ENCODE results near the gene CFAP74. TPM values are rescaled to one million over a fixed set of nuclear protein-coding genes. Genes with fewer than 3 reads are reported as not detected.

Gene CFAP74
- total RNA-seq, 3 donors from 2014 or later, result 0.29 to 0.98 TPM; not detected in 1

DNA sequence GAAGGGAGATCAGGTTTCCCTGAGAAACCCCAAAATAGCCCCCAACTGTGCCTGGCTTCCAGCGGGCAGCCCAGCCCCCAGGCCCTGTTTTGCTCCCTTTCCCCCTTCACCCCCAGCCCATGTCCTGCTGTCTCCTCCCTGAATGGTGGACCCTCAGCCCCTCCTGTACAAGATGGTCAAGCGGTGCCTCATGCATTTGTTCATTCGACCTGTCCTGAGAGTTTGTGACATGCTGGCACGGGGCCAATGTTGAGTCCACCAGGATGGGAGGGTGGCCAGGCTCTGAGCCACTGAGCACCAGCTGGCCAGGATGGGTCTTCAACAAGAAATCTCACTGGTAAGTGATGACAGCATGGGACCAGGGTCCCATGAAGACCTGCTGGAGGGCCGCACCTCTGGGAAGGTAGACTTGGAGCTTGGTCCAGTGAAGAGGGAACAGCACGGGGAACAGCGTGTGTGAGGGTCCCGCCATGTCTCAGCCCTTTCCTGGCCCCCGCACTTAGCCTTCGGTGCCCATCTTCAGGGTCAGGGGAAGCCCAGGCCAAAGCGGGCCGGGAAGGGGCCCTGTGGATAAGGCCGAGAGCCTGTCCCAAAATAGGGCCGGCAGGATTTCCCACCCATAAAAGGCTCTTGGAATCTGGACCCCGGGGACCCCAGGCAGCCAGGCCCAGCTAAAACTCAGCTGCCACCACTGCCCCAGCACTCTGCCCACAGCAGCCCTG lies 88.5 kb downstream of the CFAP74 start, which contains the start of gene CALML6:
Gene CALML6 (plus strand): TSS at position 290 of the 722 bp plus-strand sequence. CDS start 21 bp downstream, at position 311.
- no peak for DNase-seq (ENCODE audit: low spot score in 2 of 2)
- intact Hi-C loops (cut with DNase I; ENCODE audit: low total_unique reads), result no loop called here
- H3K27ac ChIP-seq, result no peak within 1 kb of the TSS
- TF ChIP-seq POLR2AphosphoS5 (IDR thresholded peaks at IDR 0.05) (no peak), POLR2A (IDR thresholded peaks at IDR 0.05) (no peak)
- TF ChIP-seq, protein P1, sequence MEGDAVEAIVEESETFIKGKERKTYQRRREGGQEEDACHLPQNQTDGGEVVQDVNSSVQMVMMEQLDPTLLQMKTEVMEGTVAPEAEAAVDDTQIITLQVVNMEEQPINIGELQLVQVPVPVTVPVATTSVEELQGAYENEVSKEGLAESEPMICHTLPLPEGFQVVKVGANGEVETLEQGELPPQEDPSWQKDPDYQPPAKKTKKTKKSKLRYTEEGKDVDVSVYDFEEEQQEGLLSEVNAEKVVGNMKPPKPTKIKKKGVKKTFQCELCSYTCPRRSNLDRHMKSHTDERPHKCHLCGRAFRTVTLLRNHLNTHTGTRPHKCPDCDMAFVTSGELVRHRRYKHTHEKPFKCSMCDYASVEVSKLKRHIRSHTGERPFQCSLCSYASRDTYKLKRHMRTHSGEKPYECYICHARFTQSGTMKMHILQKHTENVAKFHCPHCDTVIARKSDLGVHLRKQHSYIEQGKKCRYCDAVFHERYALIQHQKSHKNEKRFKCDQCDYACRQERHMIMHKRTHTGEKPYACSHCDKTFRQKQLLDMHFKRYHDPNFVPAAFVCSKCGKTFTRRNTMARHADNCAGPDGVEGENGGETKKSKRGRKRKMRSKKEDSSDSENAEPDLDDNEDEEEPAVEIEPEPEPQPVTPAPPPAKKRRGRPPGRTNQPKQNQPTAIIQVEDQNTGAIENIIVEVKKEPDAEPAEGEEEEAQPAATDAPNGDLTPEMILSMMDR (IDR thresholded peaks at IDR 0.05), result no peak
- no peaks in the 10 kb centered on the region for H3K9me3 ChIP-seq
- H3K27me3 ChIP-seq, result no peaks in the 10 kb centered on the region
- peaks cover 6% of the 10 kb centered on the region in 2 donors for H3K4me1 ChIP-seq
- no peak within 1 kb of the TSS for H3K4me3 ChIP-seq
- H3K36me3 ChIP-seq, result no peaks in the 10 kb centered on the region

DNA sequence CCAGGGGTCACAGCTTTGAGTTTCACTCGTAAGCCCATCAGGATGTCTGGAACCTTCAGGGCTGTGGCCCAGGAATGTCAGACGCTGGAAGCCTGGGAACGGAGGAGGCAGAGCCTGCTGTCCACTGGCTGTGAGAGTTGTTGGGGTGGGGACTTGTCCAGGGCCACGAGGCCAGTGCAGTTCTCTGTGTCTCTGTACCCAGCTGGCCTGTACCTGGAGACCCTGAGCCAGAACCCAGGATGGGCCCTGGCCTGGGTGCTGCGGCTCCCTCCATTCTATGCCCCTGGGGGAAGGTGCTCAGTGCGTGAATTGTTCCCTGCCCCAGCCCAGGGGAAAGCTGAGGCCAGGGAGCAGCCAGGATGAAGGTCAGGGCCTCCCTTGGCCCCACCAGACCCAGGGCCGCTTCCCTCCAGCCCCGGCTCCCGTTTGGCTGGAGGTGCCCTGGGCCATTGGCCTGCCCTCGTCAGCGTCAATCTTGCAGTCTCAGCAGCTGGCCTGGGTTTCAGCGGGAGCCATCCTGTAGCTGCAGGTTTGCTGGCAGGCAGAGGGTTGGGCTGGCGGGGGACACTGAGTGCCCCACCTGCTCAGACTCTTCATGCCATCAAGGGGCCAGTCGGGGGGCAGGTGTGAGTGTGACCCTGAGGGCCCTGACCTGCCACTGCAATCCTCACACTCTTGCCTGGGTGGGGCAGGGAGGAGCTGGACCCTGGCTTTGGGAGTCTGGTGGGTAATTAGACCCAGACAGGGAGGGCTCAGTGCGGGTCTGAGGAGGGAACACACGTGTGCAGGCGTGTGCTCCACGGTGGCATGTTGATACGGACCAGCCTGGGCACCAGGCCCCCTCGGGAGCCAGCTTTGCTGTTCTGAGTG lies 89.2 kb downstream of the CFAP74 start:
- no peaks in the 10 kb centered on the region for H3K9me3 ChIP-seq
- no peak overlapping the region for H3K4me3 ChIP-seq
- peaks cover 6% of the 10 kb centered on the region in 2 donors for H3K4me1 ChIP-seq
- TF ChIP-seq, protein P1 (IDR thresholded peaks at IDR 0.05), result no peak
- TF ChIP-seq POLR2A (IDR thresholded peaks at IDR 0.05) (no peak), POLR2AphosphoS5 (IDR thresholded peaks at IDR 0.05) (no peak)
- DNase-seq (ENCODE audit: low spot score in 2 of 2), result no peak
- no peaks in the 10 kb centered on the region for H3K27me3 ChIP-seq
- no peak overlapping the region for H3K27ac ChIP-seq
- H3K36me3 ChIP-seq, result no peaks in the 10 kb centered on the region
- intact Hi-C loops (cut with DNase I; ENCODE audit: low total_unique reads), result no loop called here

DNA sequence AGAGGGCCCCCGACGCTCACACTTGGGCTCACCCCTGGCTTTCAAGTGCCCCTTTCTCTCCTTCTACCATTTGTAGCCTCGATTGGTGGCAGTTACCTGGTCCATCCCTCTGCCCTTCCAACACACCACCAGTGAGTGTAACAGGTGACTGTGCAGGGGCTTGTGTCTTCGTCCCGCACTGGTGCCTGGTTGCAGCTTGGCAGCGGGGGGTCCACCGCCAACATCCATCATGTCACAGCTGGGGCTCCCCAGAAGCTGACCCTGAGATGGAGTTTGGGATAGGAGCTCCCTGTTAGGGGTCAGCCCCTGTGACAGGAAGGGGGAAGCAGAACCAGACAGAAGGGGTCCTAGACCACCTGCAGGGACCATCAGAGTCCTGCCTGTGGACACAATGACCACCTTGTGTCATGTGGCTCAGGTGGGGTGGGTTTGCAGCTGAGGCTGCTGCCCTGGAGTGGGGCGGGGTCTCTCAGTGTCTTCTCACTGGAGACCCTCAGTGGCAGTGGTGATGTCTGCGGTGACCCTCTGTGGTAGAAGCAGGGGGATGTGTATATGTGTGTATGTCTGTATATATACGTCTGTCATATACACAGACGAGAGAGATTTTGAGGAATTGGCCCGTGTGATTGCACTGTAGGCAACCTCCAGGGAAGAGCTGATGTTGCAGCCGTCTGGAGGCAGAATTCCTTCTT lies 92.1 kb downstream of the CFAP74 start:
- no peak overlapping the region for H3K4me3 ChIP-seq
- intact Hi-C loops (cut with DNase I; ENCODE audit: low total_unique reads), result no loop called here
- H3K4me1 ChIP-seq, result peaks cover 6 to 7% of the 10 kb centered on the region in 2 donors
- H3K36me3 ChIP-seq, result no peaks in the 10 kb centered on the region
- DNase-seq (ENCODE audit: low spot score in 2 of 2), result no peak
- no peaks in the 10 kb centered on the region for H3K27me3 ChIP-seq
- no peaks in the 10 kb centered on the region for H3K9me3 ChIP-seq
- no peak overlapping the region for H3K27ac ChIP-seq
- TF ChIP-seq POLR2A (IDR thresholded peaks at IDR 0.05), result no peak
- TF ChIP-seq POLR2AphosphoS5 (IDR thresholded peaks at IDR 0.05), result no peak
- TF ChIP-seq, protein P1 (IDR thresholded peaks at IDR 0.05), result no peak

DNA sequence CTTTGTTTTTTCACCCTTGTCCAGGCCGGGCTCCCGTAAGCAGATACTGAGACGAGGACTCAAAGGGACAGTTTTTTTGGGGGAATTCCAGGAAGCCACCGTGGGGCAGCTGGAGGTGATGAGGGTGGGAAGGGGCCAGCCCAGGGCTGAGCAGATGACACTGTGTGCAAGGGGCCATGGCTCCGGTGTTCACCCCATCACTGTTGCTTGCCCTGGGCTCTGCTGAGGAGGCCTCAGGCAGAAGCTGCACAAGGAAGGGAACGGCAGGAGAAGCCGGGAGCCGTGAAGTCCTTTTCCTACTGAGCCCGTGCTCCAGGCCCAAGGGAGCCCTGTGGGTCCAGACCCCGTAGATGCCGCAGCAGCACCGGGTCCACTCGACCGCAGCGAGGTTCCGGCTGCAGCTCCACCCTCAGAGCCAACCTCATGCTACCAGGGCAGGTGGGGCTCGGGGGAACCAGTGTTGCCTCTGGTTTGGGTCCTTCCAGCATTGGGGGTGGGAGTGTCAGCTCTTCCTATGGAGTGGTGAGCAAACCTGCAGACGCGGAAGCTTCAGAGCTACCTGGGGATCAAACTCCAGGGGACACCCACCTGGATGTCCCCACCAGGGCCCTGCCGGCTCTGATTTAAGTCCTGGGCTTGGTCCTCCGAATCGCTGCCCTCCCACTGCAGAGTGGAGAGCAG lies 92.8 kb downstream of the CFAP74 start:
- intact Hi-C loops (cut with DNase I; ENCODE audit: low total_unique reads), result no loop called here
- Histone ChIP-seq H3K4me3 (no peak overlapping the region), H3K27ac (no peak overlapping the region), H3K36me3 (no peaks in the 10 kb centered on the region), H3K4me1 (peaks cover 6 to 7% of the 10 kb centered on the region in 2 donors), H3K9me3 (no peaks in the 10 kb centered on the region), H3K27me3 (no peaks in the 10 kb centered on the region)
- TF ChIP-seq, protein P1 (IDR thresholded peaks at IDR 0.05), result no peak
- no peak for TF ChIP-seq POLR2AphosphoS5 (IDR thresholded peaks at IDR 0.05)
- TF ChIP-seq POLR2A (IDR thresholded peaks at IDR 0.05), result no peak
- DNase-seq (ENCODE audit: low spot score in 2 of 2), result no peak
